Right ventricle myocardium inferior (tissue), 1 donor: ENCODE results near the gene UROS. TPM values are rescaled to one million over a fixed set of nuclear protein-coding genes. Genes with fewer than 3 reads are reported as not detected.

ENCODE experiments used
- ATAC-seq: fragments of 200-7000 bp; cut with Tn5 transposase; one replicate; pipeline ENCODE4 v1.9.1; 2020; ENCODE audit warnings: mild to moderate bottlenecking, moderate library complexity
- DNase-seq: peaks from one replicate; pipeline ENCODE4 v3.0.0; 2021; ENCODE audit errors: missing footprints
- intact Hi-C: fragments of 100-400 bp; cut with DNase I; formaldehyde crosslinking; loops from one replicate; pipeline ENCODE4 v1.11.0; 2022
- total RNA-seq: library from RNA; stranded (reverse); fragmentation: NEBNext Ultra II Directional; extraction: Animal tissue kit (Norgen Biotek cat#: 25700); gene quantifications from one replicate; pipeline ENCODE4 v1.2.1, GENCODE V29; 2021
- donor health status: DM: no; HTN: yes; CAD: no; lungs with severe emphysema.

Gene UROS
- total RNA-seq, 1 donor from 2014 or later: 71.8 TPM

DNA sequence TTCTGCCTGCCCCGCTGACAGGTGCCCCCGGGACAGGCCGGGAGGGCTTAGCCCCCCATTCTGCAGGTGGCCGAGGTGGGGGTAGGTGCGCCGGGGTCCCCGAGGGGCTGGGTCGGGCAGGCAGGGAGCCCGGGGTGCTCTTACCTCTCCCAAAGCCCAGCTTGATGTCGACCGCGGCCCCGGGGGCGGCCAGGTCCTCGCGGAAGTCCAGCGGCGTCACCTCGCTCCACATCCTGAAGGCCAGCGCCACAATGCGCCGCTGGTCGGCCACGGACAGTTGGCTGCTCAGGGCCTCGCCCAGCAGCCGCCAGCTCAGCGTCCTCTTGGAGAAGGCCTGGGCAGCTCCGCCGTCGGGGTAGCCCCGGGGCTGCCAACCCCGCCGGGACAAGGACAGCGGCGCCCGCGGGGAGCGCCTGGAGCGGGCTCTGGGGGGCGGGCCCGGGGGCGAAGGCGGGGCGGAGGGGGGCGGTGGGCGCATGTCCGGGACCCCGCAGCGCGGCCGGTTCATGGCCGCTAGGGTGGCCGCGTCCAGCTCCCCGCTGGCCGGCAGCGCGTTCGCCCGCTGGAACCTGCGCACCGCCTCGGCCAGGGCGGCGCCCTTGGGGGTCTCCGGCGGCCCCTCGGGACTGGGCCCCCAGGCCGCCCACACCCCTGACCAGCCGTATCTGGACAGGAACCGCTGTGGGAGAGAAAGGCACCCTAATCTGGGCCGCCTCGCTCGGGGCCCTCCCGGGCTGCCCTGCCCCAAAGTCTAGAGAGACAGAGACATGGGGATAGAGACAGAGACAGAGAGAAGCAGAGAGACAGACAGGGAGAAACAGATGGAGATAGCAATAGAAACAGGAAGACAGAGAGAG, 49.1 kb downstream of the UROS start:
- intact Hi-C loops: no loop called here
- DNase-seq (no peak), ATAC-seq (no peak)

- no peak for ATAC-seq
- no peak for DNase-seq
- intact Hi-C loops: no loop called here
Observed at GRCh38 chr10:125772864-125773180, 50.2 kb downstream of the UROS start.

GRCh38 chr10:125772112-125772863, 50.8 kb downstream of the UROS start:
- DNase-seq: no peak
- intact Hi-C loops: no loop called here
- ATAC-seq: no peak

- ATAC-seq: no peak
- no peak for DNase-seq
- intact Hi-C loops: no loop called here
Observed at GRCh38 chr10:125770844-125771243, 52.2 kb downstream of the UROS start.

- intact Hi-C loops: no loop called here
- ATAC-seq (no peak), DNase-seq (no peak)
Observed at GRCh38 chr10:125769175-125769574, 53.9 kb downstream of the UROS start.

DNA sequence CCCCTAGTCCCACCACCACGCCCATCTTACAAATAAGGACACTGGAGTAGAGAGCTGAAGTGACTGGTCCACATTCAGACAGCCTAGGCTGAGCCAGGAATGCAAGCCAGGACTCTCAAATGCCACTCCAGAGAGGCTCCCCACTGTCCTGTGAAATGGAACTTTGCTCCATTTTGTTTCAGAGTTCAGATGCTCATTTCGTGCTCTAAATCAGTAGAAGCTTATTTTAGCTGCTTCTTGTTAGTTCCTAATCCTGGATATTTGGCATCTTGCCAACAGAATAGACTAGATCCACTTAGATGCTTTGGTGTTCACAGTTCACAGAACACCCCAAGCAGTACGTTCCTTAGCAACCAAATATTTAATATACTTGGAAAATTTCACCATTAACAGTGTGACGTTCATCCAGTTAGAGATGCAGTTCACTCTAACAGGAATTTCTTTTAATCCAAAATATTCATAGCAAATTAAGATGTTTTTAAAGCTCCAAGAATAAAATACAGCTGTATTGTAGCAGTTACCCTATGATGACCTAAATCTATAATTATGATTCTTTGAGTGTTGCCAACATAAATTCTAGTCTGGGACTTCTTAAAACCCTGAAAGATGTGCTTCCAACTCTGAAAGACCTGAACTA, 54.7 kb downstream of the UROS start:
- intact Hi-C loops: no loop called here
- DNase-seq (no peak), ATAC-seq (peak; percentile 78)

DNA sequence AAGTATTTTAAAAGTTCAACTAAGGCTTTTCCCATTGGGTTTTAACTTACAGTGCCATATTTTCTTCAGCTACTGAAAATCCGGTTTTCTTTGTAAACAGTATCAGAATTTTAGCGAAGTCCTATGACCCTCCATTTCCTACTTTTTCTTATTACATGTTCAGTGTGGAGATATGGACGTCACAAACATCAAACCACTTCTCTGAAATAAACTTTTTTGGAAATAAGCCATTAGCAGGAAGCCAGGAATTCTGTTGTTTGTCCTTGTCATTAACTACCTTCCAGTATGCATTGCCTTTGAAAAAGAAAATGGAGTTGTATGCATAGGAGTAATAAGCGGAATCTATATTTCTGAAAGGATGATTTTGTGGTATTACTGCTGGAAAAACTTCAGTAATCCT, 56.5 kb downstream of the UROS start:
- intact Hi-C loops: no loop called here
- DNase-seq (no peak), ATAC-seq (no peak)

- intact Hi-C loops: no loop called here
- DNase-seq (no peak), ATAC-seq (no peak)
Observed at GRCh38 chr10:125765835-125766234, 57.2 kb downstream of the UROS start.

DNA sequence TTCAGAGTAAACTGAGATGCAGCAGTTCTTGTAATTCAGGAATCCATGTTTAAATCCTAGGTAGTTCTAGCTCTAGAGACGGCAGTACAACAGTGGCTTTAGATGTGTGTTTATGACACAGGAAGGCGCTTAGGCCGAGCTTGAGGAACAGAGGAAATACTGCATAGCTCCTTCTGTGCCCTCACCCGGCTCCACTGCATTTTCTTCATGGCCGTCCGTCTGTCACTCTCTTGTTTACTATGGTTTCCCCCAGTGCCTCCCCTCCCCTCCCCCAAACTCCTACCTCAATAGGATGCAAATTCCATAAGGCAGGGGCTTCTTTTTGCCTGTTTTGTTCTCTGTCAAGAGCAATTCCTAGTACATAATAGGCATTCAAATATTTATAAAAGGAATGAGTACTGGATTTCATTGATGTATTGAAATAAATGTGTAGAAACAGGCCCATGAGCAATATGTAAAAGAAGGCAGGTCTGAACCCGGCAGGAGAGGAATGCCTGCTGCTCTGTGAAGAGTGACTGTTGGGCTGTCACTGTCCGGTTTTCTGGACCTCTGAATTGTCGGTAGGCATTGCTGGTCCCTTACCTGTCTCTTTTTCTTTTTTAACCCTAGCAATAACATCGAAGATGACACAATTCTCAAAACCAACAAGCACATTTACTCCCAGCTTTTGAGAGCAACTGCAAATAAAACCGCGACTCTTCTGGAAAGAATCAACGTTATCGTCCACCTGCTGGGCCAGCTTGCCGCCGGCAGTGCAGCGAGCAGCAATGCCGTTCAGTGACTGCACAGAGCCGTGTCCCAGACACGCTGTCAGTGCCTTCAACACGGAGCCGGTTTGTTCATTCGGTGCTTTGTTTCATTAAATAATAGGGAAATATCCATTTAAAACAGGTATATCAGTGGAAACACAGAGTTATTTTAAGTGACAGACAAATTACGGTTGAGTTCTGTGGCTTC, 60.1 kb downstream of the UROS start:
- DNase-seq (no peak), ATAC-seq (no peak)
- intact Hi-C loops: no loop called here

DNA sequence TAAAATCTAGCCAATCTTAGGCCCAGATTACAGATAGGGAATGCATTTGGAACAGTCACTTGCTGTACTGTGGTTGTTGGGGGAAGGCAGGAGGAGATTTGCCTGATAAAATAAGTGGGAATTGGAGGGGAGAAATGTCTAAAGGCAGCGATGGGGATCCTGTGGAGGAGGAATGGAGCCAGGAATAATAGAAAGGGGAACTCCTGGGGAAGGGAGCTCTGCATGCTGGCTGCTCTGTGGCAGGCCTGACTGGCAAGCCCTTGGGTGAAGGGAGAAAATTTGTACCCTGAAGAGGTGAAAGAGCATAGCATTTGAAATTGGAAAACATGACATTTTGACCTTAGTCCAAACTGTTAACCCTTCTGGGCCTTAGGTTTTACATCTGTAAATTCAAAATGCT, 61.1 kb downstream of the UROS start:
- DNase-seq: no peak
- ATAC-seq: no peak
- intact Hi-C loops: no loop called here

DNA sequence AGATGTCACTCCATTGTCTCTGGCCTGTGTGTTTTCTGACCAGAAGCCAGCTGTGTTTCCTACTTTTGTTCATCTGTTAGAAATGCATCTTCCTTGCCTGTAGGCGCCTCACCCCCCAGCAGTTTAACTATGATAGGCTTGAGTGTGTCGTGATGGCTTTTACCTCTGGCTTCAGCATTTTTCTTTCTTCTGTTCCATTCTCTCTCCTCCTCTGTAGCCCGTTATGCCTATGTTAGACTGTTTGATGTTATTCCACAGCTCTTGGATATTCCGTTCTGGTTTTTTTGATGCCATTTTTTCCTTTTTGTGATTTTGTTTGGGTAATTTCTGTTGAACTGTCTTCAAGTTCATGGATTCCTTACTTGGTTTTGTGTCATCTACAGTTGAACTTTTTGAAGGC, 65.3 kb downstream of the UROS start:
- DNase-seq (no peak), ATAC-seq (no peak)
- intact Hi-C loops: no loop called here

GRCh38 chr10:125756853-125757487, 66.1 kb downstream of the UROS start:
- DNase-seq (no peak), ATAC-seq (no peak)
- intact Hi-C loops: no loop called here

- ATAC-seq (no peak), DNase-seq (no peak)
- intact Hi-C loops: no loop called here
Observed at GRCh38 chr10:125756196-125756595, 66.9 kb downstream of the UROS start.

- intact Hi-C loops: no loop called here
Observed at GRCh38 chr10:125747417-125747816, 75.6 kb downstream of the UROS start.

DNA sequence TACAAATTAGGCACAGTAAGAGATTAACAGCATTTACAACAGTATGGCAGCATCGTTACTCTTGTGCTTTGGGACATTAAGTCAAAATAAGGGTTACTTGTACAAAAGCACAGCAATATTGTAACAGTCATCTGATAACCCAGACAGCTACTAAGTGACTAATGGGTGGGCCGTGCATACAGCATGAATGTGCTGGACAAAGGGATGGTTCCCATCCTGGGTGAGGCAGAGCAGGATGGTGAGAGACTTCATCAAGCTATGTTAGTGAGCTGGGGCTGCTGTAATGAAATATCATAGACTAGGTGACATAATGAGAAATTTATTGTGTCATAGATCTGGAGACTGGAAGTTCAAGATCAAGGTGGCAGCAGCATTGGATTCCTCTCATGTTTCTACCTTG, 78.1 kb downstream of the UROS start:
- intact Hi-C loops: no loop called here
- DNase-seq (no peak), ATAC-seq (no peak)

More at GRCh38 chr10:125747417-125747816, 75.6 kb downstream of the UROS start:
- DNase-seq (no peak), ATAC-seq (no peak)

DNA sequence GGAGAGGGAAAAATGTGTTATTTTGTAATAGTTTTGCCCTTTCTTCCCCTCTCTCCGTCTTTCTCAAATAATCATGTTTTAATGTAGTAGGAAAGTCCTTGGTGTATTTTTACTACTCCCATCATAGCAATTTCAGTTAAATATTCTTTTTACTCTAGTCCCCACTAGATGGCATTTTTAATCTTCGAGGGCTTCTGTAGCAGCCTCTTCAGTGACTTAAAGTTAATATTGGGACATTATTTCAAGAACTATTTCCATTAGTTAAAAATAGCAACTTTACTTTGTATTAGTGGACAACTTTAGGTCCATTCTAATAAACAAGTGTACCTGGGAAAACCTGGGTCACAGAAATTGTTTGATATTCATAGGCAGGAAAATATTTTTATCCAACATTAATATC, 80.6 kb downstream of the UROS start:
- ATAC-seq: no peak
- no peak for DNase-seq
- intact Hi-C loops: no loop called here

DNA sequence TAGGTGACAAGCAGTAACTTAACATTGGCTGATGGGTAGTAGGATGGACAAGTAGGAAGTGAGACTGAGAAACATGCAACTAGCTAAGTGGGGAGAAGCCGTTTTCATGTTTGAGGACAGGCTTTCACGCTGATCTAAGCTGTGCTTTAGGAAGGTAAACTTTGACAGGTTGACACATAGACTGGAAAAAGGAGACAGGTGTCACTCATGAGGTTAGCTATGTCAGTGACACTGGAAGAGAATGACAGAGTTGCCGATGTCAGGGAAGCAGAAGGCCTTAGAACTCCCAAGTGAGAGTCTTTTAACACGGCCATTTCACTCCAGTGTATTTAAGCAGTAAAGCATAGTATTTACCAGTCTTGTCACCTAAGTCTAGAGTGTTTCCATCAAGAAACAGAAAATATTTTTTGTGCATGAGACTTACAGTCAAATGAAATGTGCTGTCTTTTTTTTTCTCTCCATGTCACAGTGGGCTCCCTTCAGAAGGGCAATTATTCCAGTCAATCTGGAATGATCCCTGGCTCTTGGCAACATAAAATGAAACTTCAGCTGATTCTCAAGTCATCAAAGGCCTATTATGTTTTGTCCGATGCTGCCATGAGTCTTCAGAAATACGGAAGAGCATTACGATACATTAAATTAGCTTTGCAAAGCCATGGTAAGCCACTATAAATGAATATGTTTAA, 82.9 kb downstream of the UROS start:
- intact Hi-C loops: no loop called here
- DNase-seq (no peak), ATAC-seq (no peak)
